Measurements from ENCODE around the gene ALG9. TPM values are rescaled to one million over a fixed set of nuclear protein-coding genes. Genes with fewer than 3 reads are reported as not detected.
"Not testable (repeated sequence)": the region's sequence is repeated elsewhere in the genome, so short reads cannot be mapped to it uniquely, and the experiment has no call there.

The ALG9 gene
- total and polyA plus RNA-seq, 2 donors (not counting 1 experiment from before 2014, with no cell fraction given): 30.9 to 43.8 TPM

DNA sequence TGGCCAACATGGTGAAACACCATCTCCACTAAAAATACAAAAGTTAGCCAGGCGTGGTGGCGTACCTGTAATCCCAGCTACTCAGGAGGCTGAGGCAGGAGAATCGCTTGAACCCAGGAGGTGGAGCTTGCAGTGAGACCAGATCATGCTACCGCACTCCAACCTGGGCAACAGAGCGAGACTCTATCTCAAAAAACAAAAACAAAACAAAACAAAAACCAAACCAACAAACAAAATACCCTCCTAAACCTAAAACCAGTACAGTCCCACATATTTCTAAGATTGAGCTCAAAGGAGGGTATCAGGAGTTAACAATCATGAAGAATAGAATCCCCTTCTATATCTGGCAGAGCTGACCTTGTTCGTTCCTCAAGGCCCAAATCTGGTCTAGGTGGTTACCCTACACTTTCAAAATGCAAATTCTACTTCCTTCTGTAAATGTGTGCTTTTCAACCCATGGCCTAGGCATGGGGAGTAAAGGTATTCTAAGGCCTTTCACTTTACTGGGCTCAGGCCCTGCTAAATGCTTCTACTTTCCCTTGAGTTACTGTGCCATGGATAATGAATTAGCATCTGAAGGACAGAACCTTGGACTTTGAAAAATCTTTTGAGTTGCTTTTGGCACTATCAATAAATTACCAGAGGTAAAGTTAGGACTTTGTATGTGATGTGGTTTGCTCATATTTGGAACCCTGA, 94.8 kb downstream of the ALG9 start:
- Histone ChIP-seq H3K27ac (ENCODE audit: insufficient read depth, low read length) (no peak overlapping the region), H3K4me2 (ENCODE audit: extremely low read depth, insufficient read depth, low read length) (no peak overlapping the region), H4K20me1 (ENCODE audit: control insufficient read depth, extremely low read depth, insufficient read depth, low read length) (no peaks in the 10 kb centered on the region), H3K4me3 (replicated peaks in 1 of 4; ENCODE audit: control extremely low read depth in 1 of 4, insufficient read depth in 1 of 4, low read depth in 3 of 4, low read length in 4 of 4) (no peak overlapping the region), H3K36me3 (ENCODE audit: control insufficient read depth, insufficient read depth, low read length) (no peaks in the 10 kb centered on the region), H3K27me3 (ENCODE audit: control insufficient read depth, insufficient read depth, low read length) (no peaks in the 10 kb centered on the region), H3K4me1 (ENCODE audit: control insufficient read depth, extremely low read depth, insufficient read depth, low read length) (no peaks in the 10 kb centered on the region), H3K9ac (ENCODE audit: insufficient read depth, low read length) (no peak overlapping the region), H2AFZ (ENCODE audit: low read length) (no peak overlapping the region), H3K79me2 (ENCODE audit: control insufficient read depth, insufficient read depth, low read length) (no peaks in the 10 kb centered on the region), H3K9me3 (ENCODE audit: control insufficient read depth, insufficient read depth, low read depth, low read length) (no peaks in the 10 kb centered on the region)
- TF ChIP-seq, protein P1, sequence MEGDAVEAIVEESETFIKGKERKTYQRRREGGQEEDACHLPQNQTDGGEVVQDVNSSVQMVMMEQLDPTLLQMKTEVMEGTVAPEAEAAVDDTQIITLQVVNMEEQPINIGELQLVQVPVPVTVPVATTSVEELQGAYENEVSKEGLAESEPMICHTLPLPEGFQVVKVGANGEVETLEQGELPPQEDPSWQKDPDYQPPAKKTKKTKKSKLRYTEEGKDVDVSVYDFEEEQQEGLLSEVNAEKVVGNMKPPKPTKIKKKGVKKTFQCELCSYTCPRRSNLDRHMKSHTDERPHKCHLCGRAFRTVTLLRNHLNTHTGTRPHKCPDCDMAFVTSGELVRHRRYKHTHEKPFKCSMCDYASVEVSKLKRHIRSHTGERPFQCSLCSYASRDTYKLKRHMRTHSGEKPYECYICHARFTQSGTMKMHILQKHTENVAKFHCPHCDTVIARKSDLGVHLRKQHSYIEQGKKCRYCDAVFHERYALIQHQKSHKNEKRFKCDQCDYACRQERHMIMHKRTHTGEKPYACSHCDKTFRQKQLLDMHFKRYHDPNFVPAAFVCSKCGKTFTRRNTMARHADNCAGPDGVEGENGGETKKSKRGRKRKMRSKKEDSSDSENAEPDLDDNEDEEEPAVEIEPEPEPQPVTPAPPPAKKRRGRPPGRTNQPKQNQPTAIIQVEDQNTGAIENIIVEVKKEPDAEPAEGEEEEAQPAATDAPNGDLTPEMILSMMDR (conservative IDR thresholded peaks at IDR 0.05 in 1 of 2, IDR thresholded peaks at IDR 0.05 in 1 of 2; ENCODE audit: low read depth in 1 of 2, low read length in 2 of 2): no peak
- no peak for TF ChIP-seq EZH2 (IDR thresholded peaks at IDR 0.05; ENCODE audit: low read length, missing control alignments)
- DNase-seq (ENCODE audit: low read depth in 2 of 2): no peak

DNA sequence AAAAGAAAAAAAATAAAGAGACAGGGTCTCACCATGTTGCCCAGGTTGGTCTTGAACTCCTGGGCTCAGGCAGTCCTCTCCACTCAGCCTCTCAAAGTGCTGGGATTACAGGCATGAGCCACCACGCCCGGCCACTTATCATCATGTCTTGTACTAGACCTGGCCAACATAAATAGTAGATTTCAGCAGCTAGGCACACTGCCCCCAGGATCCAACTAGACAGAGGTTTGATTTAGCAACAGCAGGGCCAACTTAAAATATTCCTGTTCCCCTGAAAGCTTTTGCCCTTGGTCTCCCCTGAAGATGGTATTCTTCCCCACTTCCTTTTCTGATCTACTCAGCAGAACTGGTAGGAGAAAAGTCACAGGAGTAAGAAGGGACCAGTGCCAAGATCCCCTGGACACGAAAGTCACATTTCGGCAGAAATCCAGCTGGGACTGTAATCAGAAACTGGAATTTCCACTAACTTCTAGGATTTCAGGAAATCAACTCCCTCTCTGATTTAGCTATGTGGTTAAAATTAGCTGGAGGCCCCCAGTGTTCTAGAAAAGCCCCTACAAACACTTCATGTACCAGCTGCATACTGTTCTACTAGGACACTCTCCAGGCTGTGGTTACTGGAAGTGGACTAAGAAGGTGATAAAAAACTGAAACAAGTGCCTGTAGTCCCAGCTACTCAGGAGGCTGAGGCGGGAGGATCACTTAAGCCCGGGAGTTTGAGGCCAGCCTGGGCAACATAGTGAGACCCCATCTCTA, 96.2 kb downstream of the ALG9 start:
- H3K27ac ChIP-seq (ENCODE audit: insufficient read depth, low read length): no peak overlapping the region
- H3K4me1 ChIP-seq (ENCODE audit: control insufficient read depth, extremely low read depth, insufficient read depth, low read length): no peaks in the 10 kb centered on the region
- H3K9me3 ChIP-seq (ENCODE audit: control insufficient read depth, insufficient read depth, low read depth, low read length): no peaks in the 10 kb centered on the region
- DNase-seq (ENCODE audit: low read depth in 2 of 2): peak; percentile 19 to 53
- no peaks in the 10 kb centered on the region for H3K79me2 ChIP-seq (ENCODE audit: control insufficient read depth, insufficient read depth, low read length)
- H3K36me3 ChIP-seq (ENCODE audit: control insufficient read depth, insufficient read depth, low read length): no peaks in the 10 kb centered on the region
- no peaks in the 10 kb centered on the region for H3K27me3 ChIP-seq (ENCODE audit: control insufficient read depth, insufficient read depth, low read length)
- peak overlapping the region; percentile 41 for H2AFZ ChIP-seq (ENCODE audit: low read length)
- no peak overlapping the region for H3K9ac ChIP-seq (ENCODE audit: insufficient read depth, low read length)
- no peak overlapping the region for H3K4me3 ChIP-seq (replicated peaks in 1 of 4; ENCODE audit: control extremely low read depth in 1 of 4, insufficient read depth in 1 of 4, low read depth in 3 of 4, low read length in 4 of 4)
- no peaks in the 10 kb centered on the region for H4K20me1 ChIP-seq (ENCODE audit: control insufficient read depth, extremely low read depth, insufficient read depth, low read length)
- TF ChIP-seq EZH2 (IDR thresholded peaks at IDR 0.05; ENCODE audit: low read length, missing control alignments): no peak
- TF ChIP-seq, protein P1 (conservative IDR thresholded peaks at IDR 0.05 in 1 of 2, IDR thresholded peaks at IDR 0.05 in 1 of 2; ENCODE audit: low read depth in 1 of 2, low read length in 2 of 2): no peak
- no peak overlapping the region for H3K4me2 ChIP-seq (ENCODE audit: extremely low read depth, insufficient read depth, low read length)

DNA sequence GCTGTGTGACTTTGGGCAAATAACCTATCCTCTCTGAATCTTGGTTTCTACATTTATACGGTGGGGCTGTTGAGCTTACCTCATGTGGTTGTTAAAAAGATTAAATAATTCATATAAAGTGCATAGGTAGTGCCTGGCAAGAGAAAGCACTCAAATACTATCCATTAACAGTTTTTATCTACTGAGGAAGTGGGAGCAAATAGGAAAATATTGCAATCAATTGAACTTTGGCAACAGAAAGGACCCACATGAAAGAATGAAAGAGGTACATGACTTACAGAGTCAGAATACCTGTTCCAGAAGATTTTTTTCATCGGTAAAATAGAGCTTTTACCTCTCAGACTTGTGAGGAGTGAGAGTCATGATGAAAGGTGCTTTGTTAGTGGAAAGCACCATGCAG, 98.8 kb downstream of the ALG9 start:
- no peak for DNase-seq (ENCODE audit: low read depth in 2 of 2)
- Histone ChIP-seq H3K9ac (ENCODE audit: insufficient read depth, low read length) (no peak overlapping the region), H3K27ac (ENCODE audit: insufficient read depth, low read length) (no peak overlapping the region), H2AFZ (ENCODE audit: low read length) (no peak overlapping the region), H4K20me1 (ENCODE audit: control insufficient read depth, extremely low read depth, insufficient read depth, low read length) (no peaks in the 10 kb centered on the region), H3K27me3 (ENCODE audit: control insufficient read depth, insufficient read depth, low read length) (no peaks in the 10 kb centered on the region), H3K4me3 (replicated peaks in 1 of 4; ENCODE audit: control extremely low read depth in 1 of 4, insufficient read depth in 1 of 4, low read depth in 3 of 4, low read length in 4 of 4) (no peak overlapping the region), H3K4me2 (ENCODE audit: extremely low read depth, insufficient read depth, low read length) (no peak overlapping the region), H3K9me3 (ENCODE audit: control insufficient read depth, insufficient read depth, low read depth, low read length) (no peaks in the 10 kb centered on the region), H3K79me2 (ENCODE audit: control insufficient read depth, insufficient read depth, low read length) (no peaks in the 10 kb centered on the region), H3K4me1 (ENCODE audit: control insufficient read depth, extremely low read depth, insufficient read depth, low read length) (no peaks in the 10 kb centered on the region), H3K36me3 (ENCODE audit: control insufficient read depth, insufficient read depth, low read length) (no peaks in the 10 kb centered on the region)
- TF ChIP-seq, protein P1 (conservative IDR thresholded peaks at IDR 0.05 in 1 of 2, IDR thresholded peaks at IDR 0.05 in 1 of 2; ENCODE audit: low read depth in 1 of 2, low read length in 2 of 2): no peak
- TF ChIP-seq EZH2 (IDR thresholded peaks at IDR 0.05; ENCODE audit: low read length, missing control alignments): no peak

DNA sequence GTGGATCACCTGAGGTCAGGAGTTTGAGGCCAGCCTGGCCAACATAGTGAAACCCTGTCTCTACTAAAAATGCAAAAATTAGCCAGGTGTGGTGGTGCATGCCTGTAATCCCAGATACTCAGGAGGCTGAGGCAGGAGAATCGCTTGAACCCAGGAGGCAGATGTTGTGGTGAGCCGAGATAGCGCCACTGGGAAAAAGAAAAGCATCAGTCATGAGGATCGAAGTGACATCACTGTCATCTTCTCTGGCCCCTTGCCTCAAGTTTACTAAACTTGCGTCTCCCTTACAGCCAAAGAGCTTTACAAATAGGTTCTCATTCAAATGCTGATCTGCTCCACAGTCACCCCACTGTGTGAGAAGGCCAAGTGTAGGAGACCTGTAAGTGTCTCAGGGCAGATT, 100.2 kb downstream of the ALG9 start:
- H3K9me3 ChIP-seq (ENCODE audit: control insufficient read depth, insufficient read depth, low read depth, low read length); H3K4me2 ChIP-seq (ENCODE audit: extremely low read depth, insufficient read depth, low read length); H3K4me3 ChIP-seq (replicated peaks in 1 of 4; ENCODE audit: control extremely low read depth in 1 of 4, insufficient read depth in 1 of 4, low read depth in 3 of 4, low read length in 4 of 4); DNase-seq (ENCODE audit: low read depth in 2 of 2); H3K9ac ChIP-seq (ENCODE audit: insufficient read depth, low read length); H4K20me1 ChIP-seq (ENCODE audit: control insufficient read depth, extremely low read depth, insufficient read depth, low read length); H3K4me1 ChIP-seq (ENCODE audit: control insufficient read depth, extremely low read depth, insufficient read depth, low read length); H3K79me2 ChIP-seq (ENCODE audit: control insufficient read depth, insufficient read depth, low read length); H3K27me3 ChIP-seq (ENCODE audit: control insufficient read depth, insufficient read depth, low read length); H2AFZ ChIP-seq (ENCODE audit: low read length); H3K36me3 ChIP-seq (ENCODE audit: control insufficient read depth, insufficient read depth, low read length); H3K27ac ChIP-seq (ENCODE audit: insufficient read depth, low read length): not testable (repeated sequence)
